OCI-LY3 (cell line): ENCODE measurements around the gene SIRT1.

Experiments used
- H2AFZ ChIP-seq: fragments of 200-600, 300-600 bp; shearing (Covaris generic); 2 replicates; pipeline ENCODE4 v1.6.0; 2014; ENCODE audit warnings: antibody characterized with exemption, low read depth, low read length
- H3K27ac ChIP-seq: fragments of 200-600, 300-600 bp; sonication (generic); 2 replicates; pipeline ENCODE4 v1.5.1; 2014; ENCODE audit warnings: mild to moderate bottlenecking, low read length, moderate library complexity, mixed read lengths
- H3K27me3 ChIP-seq: fragments of 200-600, 300-600 bp; sonication (generic); 2 replicates; pipeline ENCODE4 v1.6.1; 2014; ENCODE audit warnings: low read depth, low read length, mixed read lengths
- H3K36me3 ChIP-seq: fragments of 200-600, 300-600 bp; sonication (generic); replicated peaks from 2 replicates; pipeline ENCODE3; 2014; ENCODE audit warnings: low read depth, low read length, mixed read lengths
- H3K4me1 ChIP-seq: fragments of 300-600, 200-600 bp; sonication (generic); 2 replicates; pipeline ENCODE4 v1.6.1; 2014; ENCODE audit warnings: low read length, mixed read lengths
- H3K4me2 ChIP-seq: fragments of 200-600, 300-600 bp; sonication (generic); 2 replicates; pipeline ENCODE4 v1.6.1; 2014; ENCODE audit warnings: low read length, mixed read lengths
- H3K4me3 ChIP-seq: fragments of 300-600, 200-600 bp; sonication (generic); 2 replicates; pipeline ENCODE4 v1.5.1; 2014; ENCODE audit warnings: antibody characterized with exemption, mild to moderate bottlenecking, low read length, moderate library complexity
- H3K79me2 ChIP-seq: fragments of 300-600, 200-600 bp; shearing (Covaris generic); 2 replicates; pipeline ENCODE4 v1.6.1; 2014; ENCODE audit warnings: mild to moderate bottlenecking, low read length, mixed read lengths
- H3K9ac ChIP-seq: fragments of 300-600, 200-600 bp; shearing (Covaris generic); 2 replicates; pipeline ENCODE4 v1.6.0; 2014; ENCODE audit warnings: mild to moderate bottlenecking, low read length, moderate library complexity
- H3K9me3 ChIP-seq: fragments of 200-600, 300-600 bp; shearing (Covaris generic); 2 replicates; pipeline ENCODE4 v1.6.1; 2014; ENCODE audit warnings: low read length, mixed read lengths; ENCODE audit not compliant: insufficient read depth
- H4K20me1 ChIP-seq: fragments of 200-600, 300-600 bp; sonication (generic); 2 replicates; pipeline ENCODE4 v1.6.1; 2016; ENCODE audit warnings: low read length, mixed read lengths; ENCODE audit not compliant: insufficient read depth
- EZH2phosphoT487 ChIP-seq: fragments of 200-600 bp; shearing (Covaris generic); IDR thresholded peaks from 2 replicates; pipeline ENCODE4 v1.6.1; 2018; ENCODE audit warnings: antibody characterized with exemption, mixed run types, low read depth
- TF ChIP-seq, protein P1 (sequence below): fragments of 200-600, 300-600 bp; sonication (generic); IDR thresholded peaks from 2 replicates; pipeline ENCODE4 v1.5.1; 2014; ENCODE audit warnings: antibody characterized with exemption, low read length, low read depth

SIRT1 gene

DNA sequence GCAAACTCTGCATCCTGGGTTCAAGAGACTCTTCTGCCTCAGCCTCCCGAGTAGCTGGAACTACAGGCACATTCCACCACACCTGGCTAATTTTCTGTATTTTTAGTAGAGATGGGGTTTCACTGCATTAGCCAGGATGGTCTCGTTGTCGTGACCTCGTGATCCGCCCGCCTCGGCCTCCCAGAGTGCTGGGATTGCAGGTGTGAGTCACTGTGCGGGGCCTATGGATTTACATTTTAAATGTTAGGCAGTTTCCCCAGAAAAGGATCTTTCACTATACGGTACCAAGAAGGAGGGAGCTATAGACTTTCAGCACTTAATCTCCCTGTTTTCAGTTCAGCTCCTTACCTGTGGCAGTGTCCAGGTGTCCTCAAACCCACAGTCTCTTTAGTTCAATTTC, 50.8 kb downstream of the SIRT1 start:
- H3K27ac ChIP-seq = no peak overlapping the region
- no peaks in the 10 kb centered on the region for H3K36me3 ChIP-seq
- no peaks in the 10 kb centered on the region for H3K27me3 ChIP-seq
- no peak overlapping the region for H3K4me3 ChIP-seq
- no peaks in the 10 kb centered on the region for H3K9me3 ChIP-seq
- H2AFZ ChIP-seq = no peak overlapping the region
- no peaks in the 10 kb centered on the region for H3K4me1 ChIP-seq
- no peaks in the 10 kb centered on the region for H4K20me1 ChIP-seq
- H3K4me2 ChIP-seq = no peak overlapping the region
- no peaks in the 10 kb centered on the region for H3K79me2 ChIP-seq
- TF ChIP-seq EZH2phosphoT487 = no peak
- TF ChIP-seq, protein P1, sequence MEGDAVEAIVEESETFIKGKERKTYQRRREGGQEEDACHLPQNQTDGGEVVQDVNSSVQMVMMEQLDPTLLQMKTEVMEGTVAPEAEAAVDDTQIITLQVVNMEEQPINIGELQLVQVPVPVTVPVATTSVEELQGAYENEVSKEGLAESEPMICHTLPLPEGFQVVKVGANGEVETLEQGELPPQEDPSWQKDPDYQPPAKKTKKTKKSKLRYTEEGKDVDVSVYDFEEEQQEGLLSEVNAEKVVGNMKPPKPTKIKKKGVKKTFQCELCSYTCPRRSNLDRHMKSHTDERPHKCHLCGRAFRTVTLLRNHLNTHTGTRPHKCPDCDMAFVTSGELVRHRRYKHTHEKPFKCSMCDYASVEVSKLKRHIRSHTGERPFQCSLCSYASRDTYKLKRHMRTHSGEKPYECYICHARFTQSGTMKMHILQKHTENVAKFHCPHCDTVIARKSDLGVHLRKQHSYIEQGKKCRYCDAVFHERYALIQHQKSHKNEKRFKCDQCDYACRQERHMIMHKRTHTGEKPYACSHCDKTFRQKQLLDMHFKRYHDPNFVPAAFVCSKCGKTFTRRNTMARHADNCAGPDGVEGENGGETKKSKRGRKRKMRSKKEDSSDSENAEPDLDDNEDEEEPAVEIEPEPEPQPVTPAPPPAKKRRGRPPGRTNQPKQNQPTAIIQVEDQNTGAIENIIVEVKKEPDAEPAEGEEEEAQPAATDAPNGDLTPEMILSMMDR = no peak
- H3K9ac ChIP-seq = no peak overlapping the region

DNA sequence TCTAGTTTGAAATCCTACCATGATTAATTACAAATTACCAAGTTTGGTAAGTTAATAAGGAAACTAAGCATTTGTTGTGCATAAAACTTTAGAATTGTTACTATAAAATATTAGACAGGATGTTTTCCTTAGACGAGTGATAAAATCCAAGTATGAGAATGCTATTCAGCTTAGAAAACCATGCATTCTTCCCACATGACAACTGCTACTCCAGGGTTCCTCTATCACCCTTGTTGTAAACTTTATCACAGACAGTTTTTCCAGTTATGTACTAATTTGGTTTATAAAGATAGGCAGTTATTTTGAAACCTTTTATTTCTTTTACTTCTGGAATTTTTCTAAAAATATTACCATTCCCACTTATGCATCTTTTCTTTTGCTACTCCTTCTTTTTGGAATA, 52.0 kb downstream of the SIRT1 start:
- no peak for TF ChIP-seq EZH2phosphoT487
- TF ChIP-seq, protein P1 = no peak
- H3K27ac ChIP-seq = no peak overlapping the region
- H2AFZ ChIP-seq = no peak overlapping the region
- no peaks in the 10 kb centered on the region for H3K36me3 ChIP-seq
- H3K9ac ChIP-seq = no peak overlapping the region
- H4K20me1 ChIP-seq = no peaks in the 10 kb centered on the region
- no peaks in the 10 kb centered on the region for H3K79me2 ChIP-seq
- H3K27me3 ChIP-seq = no peaks in the 10 kb centered on the region
- H3K4me3 ChIP-seq = no peak overlapping the region
- H3K9me3 ChIP-seq = no peaks in the 10 kb centered on the region
- no peaks in the 10 kb centered on the region for H3K4me1 ChIP-seq
- H3K4me2 ChIP-seq = no peak overlapping the region

GRCh38 chr10:67943917-67944316, 59.5 kb downstream of the SIRT1 start:
- TF ChIP-seq, protein P1 = no peak
- TF ChIP-seq EZH2phosphoT487 = no peak
- Histone ChIP-seq H3K9ac (no peak overlapping the region), H3K4me1 (no peaks in the 10 kb centered on the region), H3K27me3 (no peaks in the 10 kb centered on the region), H3K36me3 (no peaks in the 10 kb centered on the region), H3K9me3 (no peaks in the 10 kb centered on the region), H3K4me3 (no peak overlapping the region), H3K4me2 (no peak overlapping the region), H4K20me1 (no peaks in the 10 kb centered on the region), H3K79me2 (no peaks in the 10 kb centered on the region), H3K27ac (no peak overlapping the region), H2AFZ (no peak overlapping the region)

GRCh38 chr10:67955614-67956013, 71.2 kb downstream of the SIRT1 start:
- Histone ChIP-seq H3K4me2 (no peak overlapping the region), H3K79me2 (no peaks in the 10 kb centered on the region), H3K4me3 (no peak overlapping the region), H3K27me3 (no peaks in the 10 kb centered on the region), H4K20me1 (no peaks in the 10 kb centered on the region), H2AFZ (no peak overlapping the region), H3K27ac (no peak overlapping the region), H3K4me1 (no peaks in the 10 kb centered on the region), H3K9me3 (no peaks in the 10 kb centered on the region), H3K36me3 (peaks cover 4% of the 10 kb centered on the region), H3K9ac (no peak overlapping the region)
- TF ChIP-seq, protein P1 = no peak
- TF ChIP-seq EZH2phosphoT487 = no peak
